OCI-LY7 (cell line): ENCODE results near the gene GRK5. TPM values are rescaled to one million over a fixed set of nuclear protein-coding genes. Genes with fewer than 3 reads are reported as not detected.

Experiments used
- BruUV-seq: library from RNA; stranded (reverse); fragments of 400-500 nt; replicated peaks from 2 replicates; lab custom pipeline; 2021; lab: Mats Ljungman, UMichigan
- CTCF ChIA-PET: fragments of 300-600 bp; sonication (Branson Sonifier 250); formaldehyde crosslinking; loops from one replicate; lab custom pipeline; 2022; ENCODE audit warnings: antibody characterized with exemption; ENCODE audit not compliant: unreplicated experiment; lab: Charles Lee
- POLR2A ChIA-PET: fragments of 300-600 bp; sonication (Branson Sonifier 250); formaldehyde crosslinking; loops from one replicate; lab custom pipeline; 2022; ENCODE audit warnings: antibody characterized with exemption; lab: Charles Lee
- DNase-seq: peaks from one replicate; pipeline ENCODE4 v3.0.0-alpha.2; 2015; ENCODE audit warnings: low spot score
- H2AFZ ChIP-seq: fragments of 200-600 bp; sonication (generic), shearing (Covaris generic); 2 replicates; pipeline ENCODE4 v1.6.1; 2014; ENCODE audit warnings: mild to moderate bottlenecking, antibody characterized with exemption, low read length, moderate library complexity
- H3K27ac ChIP-seq: fragments of 200-600 bp; sonication (generic); 2 replicates; pipeline ENCODE4 v1.5.1; 2014; ENCODE audit warnings: mixed run types, low read depth, mild to moderate bottlenecking, moderate library complexity, low read length, inconsistent platforms; ENCODE audit not compliant: poor library complexity, severe bottlenecking
- H3K36me3 ChIP-seq: fragments of 200-600 bp; sonication (generic); 2 replicates; pipeline ENCODE4 v1.6.1; 2014; ENCODE audit warnings: mild to moderate bottlenecking, antibody characterized with exemption, low read length, moderate library complexity, mixed read lengths; ENCODE audit not compliant: insufficient read depth
- H3K4me1 ChIP-seq: fragments of 200-600 bp; sonication (generic); 2 replicates; pipeline ENCODE4 v1.5.1; 2014; ENCODE audit warnings: mild to moderate bottlenecking, low read length; ENCODE audit not compliant: insufficient read depth, poor library complexity, severe bottlenecking
- H3K4me2 ChIP-seq: fragments of 200-600 bp; sonication (generic); 2 replicates; pipeline ENCODE4 v1.6.1; 2014; ENCODE audit warnings: mild to moderate bottlenecking, low read length
- H3K4me3 ChIP-seq: fragments of 200-600 bp; sonication (generic); 2 replicates; pipeline ENCODE4 v1.5.1; 2014; ENCODE audit warnings: mild to moderate bottlenecking, low read depth, low read length; ENCODE audit not compliant: poor library complexity, severe bottlenecking
- H3K79me2 ChIP-seq: fragments of 200-600 bp; sonication (generic); 2 replicates; pipeline ENCODE4 v1.6.1; 2016; ENCODE audit warnings: low read depth, mild to moderate bottlenecking, low read length, moderate library complexity, mixed read lengths; ENCODE audit not compliant: insufficient read depth
- H3K9me2 ChIP-seq: fragments of 200-600 bp; sonication (generic); 2 replicates; pipeline ENCODE4 v1.6.1; 2016; ENCODE audit warnings: mild to moderate bottlenecking, low read length, mixed read lengths; ENCODE audit not compliant: insufficient read depth
- H3K9me3 ChIP-seq: fragments of 200-600 bp; sonication (generic); 2 replicates; pipeline ENCODE4 v1.6.1; 2014; ENCODE audit warnings: mild to moderate bottlenecking, mixed run types, low read length, mixed read lengths
- H4K20me1 ChIP-seq: fragments of 200-600 bp; sonication (generic); 2 replicates; pipeline ENCODE4 v1.6.1; 2014; ENCODE audit warnings: mild to moderate bottlenecking, antibody characterized with exemption, low read length, moderate library complexity, mixed read lengths; ENCODE audit not compliant: insufficient read depth
- CTCF ChIP-seq: fragments of 200-600 bp; sonication (generic); conservative IDR thresholded peaks from 2 replicates; pipeline ENCODE4 v1.5.1; 2014; ENCODE audit warnings: mild to moderate bottlenecking, antibody characterized with exemption, low read length, moderate library complexity, mixed read lengths
- EZH2phosphoT487 ChIP-seq: fragments of 200-600 bp; sonication (generic); IDR thresholded peaks from 2 replicates; pipeline ENCODE4 v1.6.1; 2018; ENCODE audit warnings: low read depth, borderline replicate concordance, mild to moderate bottlenecking, mixed run types, antibody characterized with exemption, low read length, moderate library complexity, mixed read lengths
- intact Hi-C: fragments of 100-400 bp; cut with micrococcal nuclease; formaldehyde crosslinking; loops from one replicate; pipeline ENCODE4 v1.10.0; 2022; ENCODE audit not compliant: unreplicated experiment
- total RNA-seq, 2 experiments: library from RNA; depleted of rRNA in 1 of 2; stranded (reverse); fragments of >200 nt in 1 of 2; shearing (Covaris generic) in 1 of 2; gene quantifications; 2 replicates each; pipeline ENCODE4 v1.2.3, GENCODE V29; 2014 to 2022

GRK5 gene
- total RNA-seq, 2 experiments from 2014 or later = 4.7 to 10.2 TPM

DNA sequence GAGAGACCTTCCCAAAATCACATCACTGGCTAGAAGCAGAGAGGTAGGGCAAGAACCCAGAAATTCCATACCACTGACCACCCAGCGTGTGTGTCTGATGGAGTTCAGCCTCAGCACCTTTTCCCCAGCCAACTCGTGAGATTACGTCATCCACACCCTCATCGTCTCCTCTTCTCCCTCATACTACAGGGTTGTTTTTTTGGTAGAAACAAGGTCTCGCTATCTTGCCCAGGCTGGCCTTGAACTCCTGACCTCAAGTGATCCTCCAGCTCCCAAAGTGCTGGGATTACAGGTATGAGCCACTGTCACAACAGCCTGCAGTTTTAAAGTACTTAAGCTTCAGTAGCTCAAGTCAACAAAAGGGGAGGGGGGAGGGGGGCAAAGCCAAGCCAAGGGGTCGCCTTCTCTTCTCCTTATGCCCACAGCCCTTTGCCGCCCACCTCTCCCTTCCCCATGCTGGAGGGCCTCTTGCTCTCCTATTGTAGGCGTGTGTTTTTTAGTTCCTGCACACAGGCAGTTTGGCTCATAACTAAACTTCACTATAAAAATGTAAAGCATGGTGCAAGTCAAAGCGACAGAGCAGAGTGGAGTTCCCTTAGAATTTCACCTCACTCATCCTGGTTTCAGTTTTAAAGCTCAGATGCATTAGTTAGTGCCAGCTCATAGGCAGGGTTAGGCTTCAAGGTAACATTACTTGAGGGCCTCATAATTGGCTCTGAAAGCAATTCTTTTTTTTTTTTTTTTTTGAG lies 23.5 kb upstream of the GRK5 start:
- intact Hi-C loops = no loop called here
- DNase-seq = no peak
- no peak overlapping the region for H3K27ac ChIP-seq
- no peak overlapping the region for H3K4me3 ChIP-seq
- POLR2A ChIA-PET = no interaction called here
- H3K79me2 ChIP-seq = no peaks in the 10 kb centered on the region; the same call in 1 of the 2 replicates
- no TSS peak for BruUV-seq
- no peaks in the 10 kb centered on the region for H3K9me2 ChIP-seq
- peaks cover 8% of the 10 kb centered on the region for H3K4me1 ChIP-seq
- H4K20me1 ChIP-seq = no peaks in the 10 kb centered on the region
- CTCF ChIA-PET = interaction anchor here (0.6 kb wide), 2 partner anchors 10 to 51 kb away, joined by 3 to 7 read pairs; no protein-coding TSS in a partner anchor
- H3K9me3 ChIP-seq = no peaks in the 10 kb centered on the region
- no peak overlapping the region for H2AFZ ChIP-seq
- no peak overlapping the region for H3K4me2 ChIP-seq
- H3K36me3 ChIP-seq = no peaks in the 10 kb centered on the region
- no peak for TF ChIP-seq CTCF

GRCh38 chr10:119189811-119190282 lies 17.5 kb upstream of the GRK5 start:
- H3K9me3 ChIP-seq = no peaks in the 10 kb centered on the region
- no peak overlapping the region for H3K4me2 ChIP-seq
- ChIA-PET POLR2A (interaction anchor here (0.6 to 2.0 kb wide), 10 partner anchors 9 to 383 kb away, joined by 3 to 8 read pairs (median 3); no protein-coding TSS in a partner anchor), CTCF (interaction anchor here (1.5 kb wide), 1 partner anchor 10 kb away, joined by 5 read pairs; no protein-coding TSS in a partner anchor)
- BruUV-seq = no TSS peak
- H3K9me2 ChIP-seq = no peaks in the 10 kb centered on the region
- H4K20me1 ChIP-seq = no peaks in the 10 kb centered on the region
- H2AFZ ChIP-seq = no peak overlapping the region
- TF ChIP-seq CTCF (no peak), EZH2phosphoT487 (no peak)
- H3K4me1 ChIP-seq = no peaks in the 10 kb centered on the region
- intact Hi-C loops = no loop called here
- H3K79me2 ChIP-seq = no peaks in the 10 kb centered on the region
- no peaks in the 10 kb centered on the region for H3K36me3 ChIP-seq
- H3K27ac ChIP-seq = no peak overlapping the region
- DNase-seq = no peak
- no peak overlapping the region for H3K4me3 ChIP-seq

DNA sequence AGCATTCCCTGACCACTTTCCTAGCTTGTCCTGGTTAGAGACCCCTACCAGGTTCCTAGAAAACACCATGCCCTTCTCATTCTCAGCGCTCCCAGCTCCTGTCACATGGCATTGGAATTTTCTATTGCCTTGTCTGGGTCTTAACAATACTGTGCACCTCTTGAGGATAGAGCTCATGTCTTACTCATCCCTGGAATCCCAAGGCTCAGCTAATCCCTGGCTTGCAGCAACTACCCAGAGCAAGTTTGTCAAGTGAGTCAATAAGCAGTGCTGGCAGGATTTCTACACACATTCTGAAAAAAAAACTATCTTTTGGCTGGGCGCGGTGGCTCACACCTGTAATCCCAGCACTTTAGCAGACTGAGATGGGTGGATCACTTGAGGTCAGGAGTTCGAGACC lies 17.0 kb upstream of the GRK5 start:
- H2AFZ ChIP-seq = no peak overlapping the region
- no peaks in the 10 kb centered on the region for H4K20me1 ChIP-seq
- no peaks in the 10 kb centered on the region for H3K4me1 ChIP-seq
- no TSS peak for BruUV-seq
- no peaks in the 10 kb centered on the region for H3K36me3 ChIP-seq
- ChIA-PET CTCF (interaction anchor here (1.5 kb wide), 1 partner anchor 9 kb away, joined by 5 read pairs; no protein-coding TSS in a partner anchor), POLR2A (interaction anchor here (0.6 to 2.0 kb wide), 7 partner anchors 8 to 383 kb away, joined by 3 to 8 read pairs (median 3); no protein-coding TSS in a partner anchor)
- no peaks in the 10 kb centered on the region for H3K9me3 ChIP-seq
- no peak for DNase-seq
- H3K4me2 ChIP-seq = no peak overlapping the region
- no peaks in the 10 kb centered on the region for H3K79me2 ChIP-seq
- no peaks in the 10 kb centered on the region for H3K9me2 ChIP-seq
- no peak overlapping the region for H3K27ac ChIP-seq
- intact Hi-C loops = no loop called here
- TF ChIP-seq CTCF = no peak
- no peak for TF ChIP-seq EZH2phosphoT487
- no peak overlapping the region for H3K4me3 ChIP-seq
